GM23338 (cell line): ENCODE results near the gene TTC12. TPM values are rescaled to one million over a fixed set of nuclear protein-coding genes. Genes with fewer than 3 reads are reported as not detected.

Source experiments
- ATAC-seq: fragments of 200-7000 bp; cut with Tn5 transposase; 3 replicates; pipeline ENCODE4 v1.9.1; 2020
- DNase-seq: peaks from one replicate; pipeline ENCODE4 v3.0.0-alpha.2; 2015; ENCODE audit warnings: low spot score
- H2AFZ ChIP-seq: fragments of 200-600 bp; sonication (generic); 2 replicates; pipeline ENCODE4 v1.8.0; 2016; ENCODE audit warnings: antibody characterized with exemption, mild to moderate bottlenecking, moderate library complexity
- H3F3A ChIP-seq: fragments of 200-600 bp; sonication (generic); replicated peaks from 2 replicates; pipeline ENCODE4 v1.8.0; 2017; ENCODE audit warnings: antibody characterized with exemption, mixed run types, low read depth
- H3K27ac ChIP-seq: fragments of 200-600 bp; sonication (generic); 2 replicates; pipeline ENCODE4 v1.6.1; 2016; ENCODE audit warnings: low read depth
- H3K27me3 ChIP-seq: fragments of 200-600 bp; sonication (generic); 2 replicates; pipeline ENCODE4 v1.8.0; 2016; ENCODE audit warnings: mild to moderate bottlenecking, mixed run types, moderate library complexity; ENCODE audit not compliant: insufficient read depth
- H3K36me3 ChIP-seq: fragments of 200-600 bp; sonication (generic); 2 replicates; pipeline ENCODE4 v1.8.0; 2016; ENCODE audit warnings: mild to moderate bottlenecking; ENCODE audit not compliant: insufficient read depth
- H3K4me1 ChIP-seq: fragments of 200-600 bp; sonication (generic); 2 replicates; pipeline ENCODE4 v1.8.0; 2016; ENCODE audit warnings: mild to moderate bottlenecking, moderate library complexity; ENCODE audit not compliant: insufficient read depth
- H3K4me2 ChIP-seq: fragments of 200-600 bp; sonication (generic); 2 replicates; pipeline ENCODE4 v1.7.1; 2017; ENCODE audit warnings: mixed run types
- H3K4me3 ChIP-seq: fragments of 200-600 bp; sonication (generic); 2 replicates; pipeline ENCODE4 v1.6.1; 2016; ENCODE audit warnings: mixed run types
- H3K79me2 ChIP-seq: fragments of 200-600 bp; sonication (generic); replicated peaks from 2 replicates; pipeline ENCODE4 v1.8.0; 2017; ENCODE audit warnings: mild to moderate bottlenecking; ENCODE audit not compliant: insufficient read depth
- H3K9me2 ChIP-seq: fragments of 200-600 bp; sonication (generic); 2 replicates; pipeline ENCODE4 v1.8.0; 2017; ENCODE audit not compliant: insufficient read depth
- H4K20me1 ChIP-seq: fragments of 200-600 bp; sonication (generic); replicated peaks from 2 replicates; pipeline ENCODE4 v1.8.0; 2017; ENCODE audit warnings: mild to moderate bottlenecking; ENCODE audit not compliant: insufficient read depth
- H3K27ac Mint-ChIP-seq: 2 replicates; pipeline ENCODE4 v1.8.0; 2020; ENCODE audit warnings: inconsistent platforms, mild to moderate bottlenecking, moderate library complexity, mixed read lengths
- H3K27me3 Mint-ChIP-seq: 3 replicates; pipeline ENCODE4 v1.8.0; 2022; ENCODE audit warnings: low read depth, mild to moderate bottlenecking, moderate library complexity, mixed read lengths, inconsistent platforms; ENCODE audit not compliant: insufficient read depth, poor library complexity
- H3K36me3 Mint-ChIP-seq: 3 replicates; pipeline ENCODE4 v1.8.0; 2021; ENCODE audit warnings: low read depth, mild to moderate bottlenecking, inconsistent platforms, moderate library complexity, mixed read lengths
- H3K4me1 Mint-ChIP-seq: 3 replicates; pipeline ENCODE4 v1.8.0; 2020; ENCODE audit warnings: mild to moderate bottlenecking, inconsistent platforms, mixed read lengths
- H3K4me3 Mint-ChIP-seq: 3 replicates; pipeline ENCODE4 v1.8.0; 2021; ENCODE audit warnings: moderate library complexity, mild to moderate bottlenecking, inconsistent platforms, mixed read lengths
- H3K9me3 Mint-ChIP-seq: 3 replicates; pipeline ENCODE4 v1.8.0; 2020; ENCODE audit warnings: moderate library complexity, mild to moderate bottlenecking, inconsistent platforms, mixed read lengths
- CREB1 ChIP-seq: fragments of 250-450 bp; sonication (Bioruptor Pico); IDR thresholded peaks from 2 replicates; pipeline ENCODE4 v1.5.0; 2020; ENCODE audit warnings: low read depth, mild to moderate bottlenecking, moderate library complexity
- CTCF ChIP-seq, 2 experiments: fragments of 200-600 bp in 1 of 2; sonication (generic) in 1 of 2; conservative IDR thresholded peaks; 2 replicates each; pipeline versions ENCODE4 v1.5.1 to v1.6.1; 2016 to 2017; ENCODE audit warnings: antibody characterized with exemption in 2 of 2, low read depth in 2 of 2, mild to moderate bottlenecking in 2 of 2, moderate library complexity in 1 of 2
- ETS1 ChIP-seq: IDR thresholded peaks from 2 replicates; pipeline ENCODE4 v1.6.1; 2016; ENCODE audit warnings: antibody characterized with exemption
- EZH2 ChIP-seq: fragments of 200-600 bp; sonication (generic); IDR thresholded peaks from one replicate; pipeline ENCODE4 v1.8.0; 2017; ENCODE audit warnings: antibody characterized with exemption, mild to moderate bottlenecking, low read depth; ENCODE audit not compliant: unreplicated experiment
- EZH2phosphoT487 ChIP-seq: fragments of 200-600 bp; sonication (generic); IDR thresholded peaks from one replicate; pipeline ENCODE4 v1.8.1; 2018; ENCODE audit warnings: antibody characterized with exemption; ENCODE audit not compliant: unreplicated experiment
- JUNB ChIP-seq: IDR thresholded peaks from one replicate; pipeline ENCODE4 v1.6.1; 2016; ENCODE audit warnings: antibody characterized with exemption; ENCODE audit not compliant: unreplicated experiment
- NANOG ChIP-seq: IDR thresholded peaks from 2 replicates; pipeline ENCODE4 v1.6.1; 2016; ENCODE audit warnings: antibody characterized with exemption, borderline replicate concordance
- STAT1 ChIP-seq: IDR thresholded peaks from one replicate; pipeline ENCODE4 v1.6.1; 2016; ENCODE audit warnings: antibody characterized with exemption; ENCODE audit not compliant: unreplicated experiment
- ZNF114 ChIP-seq: fragments of 250-450 bp; sonication (Bioruptor Pico); IDR thresholded peaks from 2 replicates; pipeline ENCODE4 v1.5.0; 2020; ENCODE audit warnings: mild to moderate bottlenecking, moderate library complexity
- ZNF331 ChIP-seq: fragments of 250-450 bp; sonication (Bioruptor Pico); IDR thresholded peaks from 2 replicates; pipeline ENCODE4 v1.5.0; 2020; ENCODE audit warnings: low read depth, mild to moderate bottlenecking, moderate library complexity
- ZNF462 ChIP-seq: fragments of 250-450 bp; sonication (Bioruptor Pico); IDR thresholded peaks from 2 replicates; pipeline ENCODE4 v1.5.0; 2020; ENCODE audit warnings: mild to moderate bottlenecking, moderate library complexity
- polyA plus RNA-seq: library from polyadenylated mRNA; unstranded; fragments of >200 nt; fragmentation: Nextera tagmentation; extraction: Ambion mirVana; gene quantifications from 2 replicates; pipeline ENCODE4 v1.2.1, GENCODE V29; 2016
- total RNA-seq: library from RNA; depleted of rRNA; stranded (reverse); fragments of >200 nt; shearing (Covaris generic); gene quantifications from 2 replicates; pipeline ENCODE4 v1.2.3, GENCODE V29; 2014
- TF ChIP-seq, protein P1 (sequence below): IDR thresholded peaks from one replicate; pipeline ENCODE4 v1.6.1; 2018; ENCODE audit warnings: antibody characterized with exemption; ENCODE audit not compliant: unreplicated experiment

The TTC12 gene
- total and polyA plus RNA-seq, 2 experiments from 2014 or later, result 3.4 to 12.5 TPM

DNA sequence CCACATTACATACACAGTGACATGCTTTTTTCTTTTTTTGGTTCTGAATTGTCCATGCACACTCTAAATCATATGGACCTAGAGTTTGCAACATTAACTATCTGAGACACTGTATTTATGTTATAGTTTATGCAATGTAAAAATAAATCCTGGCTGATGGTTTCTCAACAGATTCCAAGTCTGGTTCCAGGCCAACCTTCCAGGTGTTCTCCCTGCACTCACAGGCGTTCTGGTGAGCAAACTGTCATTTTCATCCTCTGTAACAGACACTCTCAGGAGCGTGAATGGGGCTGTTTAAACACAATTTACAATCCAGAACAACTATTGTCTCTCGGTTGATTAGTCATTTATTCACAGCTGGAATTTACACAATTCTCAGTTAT is 36.7 kb downstream of the TTC12 start:
- no peaks in the 10 kb centered on the region; the same call in 1 of the 2 replicates for H3K9me2 ChIP-seq
- no peaks in the 10 kb centered on the region for H3K79me2 ChIP-seq
- H3K36me3 ChIP-seq, result no peaks in the 10 kb centered on the region
- H3K27ac ChIP-seq, result no peak overlapping the region
- H3K4me3 Mint-ChIP-seq, result no peak overlapping the region
- no peaks in the 10 kb centered on the region for H4K20me1 ChIP-seq
- H3K27me3 ChIP-seq, result no peaks in the 10 kb centered on the region
- H3K27me3 Mint-ChIP-seq, result peaks cover 1% of the 10 kb centered on the region
- H3K4me1 Mint-ChIP-seq, result peaks cover 4% of the 10 kb centered on the region; the same call in 2 of the 3 replicates
- no peak overlapping the region for H3K27ac Mint-ChIP-seq
- no peaks in the 10 kb centered on the region for H3F3A ChIP-seq
- no peak overlapping the region for H3K4me2 ChIP-seq
- H3K4me1 ChIP-seq, result no peaks in the 10 kb centered on the region
- TF ChIP-seq ZNF462 (CRISPR knock-in tag), result no peak
- TF ChIP-seq ETS1, result no peak
- no peak for TF ChIP-seq NANOG
- no peak for TF ChIP-seq ZNF114
- no peak for TF ChIP-seq STAT1
- TF ChIP-seq CREB1 (CRISPR knock-in tag), result no peak
- TF ChIP-seq CTCF (conservative IDR thresholded peaks at IDR 0.05; ENCODE audit: low read depth in 2 of 2), result no peak
- TF ChIP-seq, protein P1, sequence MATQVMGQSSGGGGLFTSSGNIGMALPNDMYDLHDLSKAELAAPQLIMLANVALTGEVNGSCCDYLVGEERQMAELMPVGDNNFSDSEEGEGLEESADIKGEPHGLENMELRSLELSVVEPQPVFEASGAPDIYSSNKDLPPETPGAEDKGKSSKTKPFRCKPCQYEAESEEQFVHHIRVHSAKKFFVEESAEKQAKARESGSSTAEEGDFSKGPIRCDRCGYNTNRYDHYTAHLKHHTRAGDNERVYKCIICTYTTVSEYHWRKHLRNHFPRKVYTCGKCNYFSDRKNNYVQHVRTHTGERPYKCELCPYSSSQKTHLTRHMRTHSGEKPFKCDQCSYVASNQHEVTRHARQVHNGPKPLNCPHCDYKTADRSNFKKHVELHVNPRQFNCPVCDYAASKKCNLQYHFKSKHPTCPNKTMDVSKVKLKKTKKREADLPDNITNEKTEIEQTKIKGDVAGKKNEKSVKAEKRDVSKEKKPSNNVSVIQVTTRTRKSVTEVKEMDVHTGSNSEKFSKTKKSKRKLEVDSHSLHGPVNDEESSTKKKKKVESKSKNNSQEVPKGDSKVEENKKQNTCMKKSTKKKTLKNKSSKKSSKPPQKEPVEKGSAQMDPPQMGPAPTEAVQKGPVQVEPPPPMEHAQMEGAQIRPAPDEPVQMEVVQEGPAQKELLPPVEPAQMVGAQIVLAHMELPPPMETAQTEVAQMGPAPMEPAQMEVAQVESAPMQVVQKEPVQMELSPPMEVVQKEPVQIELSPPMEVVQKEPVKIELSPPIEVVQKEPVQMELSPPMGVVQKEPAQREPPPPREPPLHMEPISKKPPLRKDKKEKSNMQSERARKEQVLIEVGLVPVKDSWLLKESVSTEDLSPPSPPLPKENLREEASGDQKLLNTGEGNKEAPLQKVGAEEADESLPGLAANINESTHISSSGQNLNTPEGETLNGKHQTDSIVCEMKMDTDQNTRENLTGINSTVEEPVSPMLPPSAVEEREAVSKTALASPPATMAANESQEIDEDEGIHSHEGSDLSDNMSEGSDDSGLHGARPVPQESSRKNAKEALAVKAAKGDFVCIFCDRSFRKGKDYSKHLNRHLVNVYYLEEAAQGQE, result no peak
- TF ChIP-seq EZH2, result no peak
- no peak for TF ChIP-seq ZNF331 (CRISPR knock-in tag)
- no peak for TF ChIP-seq EZH2phosphoT487
- no peak for TF ChIP-seq JUNB
- peaks cover 2% of the 10 kb centered on the region; the same call in 2 of the 3 replicates for H3K9me3 Mint-ChIP-seq
- no peak overlapping the region for H2AFZ ChIP-seq
- H3K36me3 Mint-ChIP-seq, result peaks cover 7% of the 10 kb centered on the region; the same call in 2 of the 3 replicates
- no peak for ATAC-seq
- DNase-seq, result no peak
- H3K4me3 ChIP-seq, result no peak overlapping the region
